ENCODE results near the gene VWA5B1.

GRCh38 chr1:20266141-20266540, 24.5 kb upstream of the VWA5B1 start:
- TF ChIP-seq USF2 (IDR thresholded peaks at IDR 0.05; ENCODE audit: low read depth, low read length), result no peak
- no peak for TF ChIP-seq CTCF (conservative IDR thresholded peaks at IDR 0.05; ENCODE audit: low read depth, low read length)
- no peak for TF ChIP-seq POLR2A (IDR thresholded peaks at IDR 0.05; ENCODE audit: low read depth, low read length)
- no peak for TF ChIP-seq MAZ (IDR thresholded peaks at IDR 0.05; ENCODE audit: borderline replicate concordance, low read depth, low read length)
- TF ChIP-seq RAD21 (IDR thresholded peaks at IDR 0.05; ENCODE audit: low read length), result no peak
- no peak for TF ChIP-seq SMC3 (IDR thresholded peaks at IDR 0.05; ENCODE audit: low read depth, low read length)
- TF ChIP-seq BHLHE40 (IDR thresholded peaks at IDR 0.05; ENCODE audit: low read depth, low read length), result no peak

Measured in IMR-90 (cell line).